GM23248 (cell line): ENCODE results near the gene ADAMTS7. TPM values are rescaled to one million over a fixed set of nuclear protein-coding genes. Genes with fewer than 3 reads are reported as not detected.
"Not testable (repeated sequence)": the region's sequence is repeated elsewhere in the genome, so short reads cannot be mapped to it uniquely, and the experiment has no call there.

Experiments
- DNase-seq: peaks from one replicate; pipeline ENCODE4 v3.0.0-alpha.2; 2015
- H2AFZ ChIP-seq: fragments of 200-600 bp; sonication (generic); 2 replicates; pipeline ENCODE4 v1.6.1; 2016; ENCODE audit warnings: antibody characterized with exemption
- H3F3A ChIP-seq: fragments of 200-600 bp; sonication (generic); 2 replicates; pipeline ENCODE4 v1.6.1; 2016; ENCODE audit warnings: mild to moderate bottlenecking, antibody characterized with exemption, mixed run types; ENCODE audit not compliant: insufficient read depth
- H3K27ac ChIP-seq: fragments of 200-600 bp; sonication (generic); 2 replicates; pipeline ENCODE4 v1.5.1; 2016; ENCODE audit warnings: mild to moderate bottlenecking
- H3K27me3 ChIP-seq: fragments of 200-600 bp; sonication (generic); replicated peaks from 2 replicates; pipeline ENCODE4 v1.6.1; 2016; ENCODE audit warnings: mild to moderate bottlenecking; ENCODE audit not compliant: insufficient read depth
- H3K36me3 ChIP-seq: fragments of 200-600 bp; sonication (generic); 2 replicates; pipeline ENCODE4 v1.6.1; 2016; ENCODE audit warnings: low read depth, mild to moderate bottlenecking
- H3K4me1 ChIP-seq: fragments of 200-600 bp; sonication (generic); 2 replicates; pipeline ENCODE4 v1.6.1; 2016; ENCODE audit warnings: mild to moderate bottlenecking; ENCODE audit not compliant: insufficient read depth
- H3K4me2 ChIP-seq: fragments of 200-600 bp; sonication (generic); one replicate; pipeline ENCODE4 v1.6.1; 2016; ENCODE audit warnings: mild to moderate bottlenecking; ENCODE audit not compliant: unreplicated experiment
- H3K4me3 ChIP-seq: fragments of 200-600 bp; sonication (generic); 2 replicates; pipeline ENCODE4 v1.5.1; 2016; ENCODE audit warnings: mild to moderate bottlenecking
- H3K79me2 ChIP-seq: fragments of 200-600 bp; sonication (generic); 2 replicates; pipeline ENCODE4 v1.6.1; 2016; ENCODE audit warnings: mild to moderate bottlenecking; ENCODE audit not compliant: insufficient read depth
- H3K9ac ChIP-seq: fragments of 200-600 bp; sonication (generic); 2 replicates; pipeline ENCODE4 v1.6.1; 2016; ENCODE audit warnings: mild to moderate bottlenecking
- H3K9me2 ChIP-seq: fragments of 200-600 bp; sonication (generic); 2 replicates; pipeline ENCODE4 v1.6.1; 2016; ENCODE audit warnings: mixed run types, mild to moderate bottlenecking, moderate library complexity; ENCODE audit not compliant: insufficient read depth
- H3K9me3 ChIP-seq: fragments of 200-600 bp; sonication (generic); one replicate; pipeline ENCODE4 v1.6.1; 2017; ENCODE audit warnings: low read depth
- H4K20me1 ChIP-seq: fragments of 200-600 bp; sonication (generic); 2 replicates; pipeline ENCODE4 v1.6.0; 2016; ENCODE audit not compliant: insufficient read depth
- EZH2 ChIP-seq: fragments of 200-600 bp; sonication (generic); IDR thresholded peaks from 2 replicates; pipeline ENCODE4 v1.6.1; 2018; ENCODE audit warnings: antibody characterized with exemption, mild to moderate bottlenecking; ENCODE audit not compliant: insufficient read depth, poor library complexity, severe bottlenecking
- EZH2phosphoT487 ChIP-seq: fragments of 200-600 bp; sonication (generic); IDR thresholded peaks from 2 replicates; pipeline ENCODE4 v1.6.1; 2018; ENCODE audit warnings: antibody characterized with exemption, moderate library complexity, mild to moderate bottlenecking, low read depth; ENCODE audit not compliant: insufficient read depth
- WGBS, 2 experiments: methylation state at CpG; one replicate each; pipeline ENCODE4 v1.1.6; 2015 to 2017; ENCODE audit warnings: low lambda C conversion rate in 2 of 2, low coverage in 1 of 2; ENCODE audit errors: missing lambda C conversion rate in 2 of 2; 5-methylcytosine and 5-hydroxymethylcytosine counted together
- in situ Hi-C: fragments of 300-500 bp; cut with MboI; formaldehyde crosslinking; loops from 2 replicates; pipeline ENCODE4 v1.15.0; 2020
- polyA plus RNA-seq: library from polyadenylated mRNA; unstranded; fragments of >200 nt; fragmentation: Nextera tagmentation; extraction: Ambion mirVana; gene quantifications from 2 replicates; pipeline ENCODE4 v1.2.1, GENCODE V29; 2016
- total RNA-seq: library from RNA; depleted of rRNA; stranded (reverse); fragments of >200 nt; shearing (Covaris generic); gene quantifications from 2 replicates; pipeline ENCODE4 v1.2.3, GENCODE V29; 2014

ADAMTS7 gene
- total and polyA plus RNA-seq, 2 experiments from 2014 or later = 0.89 to 2.4 TPM

- Histone ChIP-seq H3K9me3 (no peaks in the 10 kb centered on the region), H3K79me2 (no peaks in the 10 kb centered on the region), H3F3A (no peaks in the 10 kb centered on the region), H2AFZ (no peak overlapping the region), H3K4me1 (no peaks in the 10 kb centered on the region), H3K27me3 (peaks cover 11% of the 10 kb centered on the region; the same call in 1 of the 2 replicates), H3K9me2 (no peaks in the 10 kb centered on the region), H3K4me3 (no peak overlapping the region), H3K36me3 (no peaks in the 10 kb centered on the region), H3K4me2 (no peak overlapping the region), H3K27ac (no peak overlapping the region), H4K20me1 (no peaks in the 10 kb centered on the region), H3K9ac (no peak overlapping the region)
- 89% methylated on average over 7 to 9 of the region's 9 CpGs for WGBS, 2 experiments
- DNase-seq = no peak
- in situ Hi-C loops = no loop called here
- no peak for TF ChIP-seq EZH2phosphoT487
- no peak for TF ChIP-seq EZH2
These were observed 72.1 kb downstream of the ADAMTS7 start for GRCh38 chr15:78739206-78739605.

GRCh38 chr15:78737931-78738558 is 73.2 kb downstream of the ADAMTS7 start:
- H4K20me1 ChIP-seq, H3K4me1 ChIP-seq, in situ Hi-C loops, H3K27ac ChIP-seq, H3K4me3 ChIP-seq, H3K9me3 ChIP-seq, H3K4me2 ChIP-seq, H2AFZ ChIP-seq, H3K36me3 ChIP-seq, H3K79me2 ChIP-seq, H3F3A ChIP-seq, H3K9ac ChIP-seq, H3K9me2 ChIP-seq: not testable (repeated sequence)
- 67% methylated on average over 10 to 11 of the region's 11 CpGs for WGBS, 2 experiments
- H3K27me3 ChIP-seq = peaks cover 11% of the 10 kb centered on the region; the same call in 1 of the 2 replicates
- DNase-seq = peak; percentile 47

DNA sequence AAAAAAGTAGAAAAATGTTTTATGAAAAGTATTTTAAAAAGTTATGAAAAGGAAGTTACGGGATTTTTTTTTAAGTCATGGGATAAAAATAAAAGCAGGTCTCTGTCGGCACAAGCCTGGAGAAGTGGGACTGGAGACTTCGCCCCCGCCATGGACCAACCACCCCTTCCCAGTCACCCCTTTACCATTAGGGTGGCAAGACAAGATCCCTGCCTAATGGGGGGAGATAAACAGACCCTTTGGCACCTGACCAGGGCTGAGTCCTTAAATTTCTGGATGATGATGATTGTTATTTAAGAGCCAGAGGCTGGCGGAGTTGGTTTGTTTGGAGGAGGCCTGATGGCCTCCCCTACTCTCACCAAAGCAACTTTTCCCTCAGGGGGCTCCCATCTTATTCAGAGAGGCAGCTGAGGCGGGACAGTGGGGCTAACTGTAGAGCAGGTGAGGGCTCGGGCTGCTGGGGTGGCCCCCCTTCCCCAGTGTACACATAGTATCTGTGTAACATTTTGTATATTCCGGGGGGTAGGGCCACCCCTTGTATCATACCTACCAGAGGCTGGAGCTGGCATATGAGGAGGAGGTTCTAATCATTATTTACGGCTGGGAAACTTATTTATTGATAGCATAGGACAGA is 74.0 kb downstream of the ADAMTS7 start:
- no peak for DNase-seq
- peaks cover 11% of the 10 kb centered on the region; the same call in 1 of the 2 replicates for H3K27me3 ChIP-seq
- WGBS, 2 experiments = 57% methylated on average over 9 of the region's 9 CpGs
- H3K36me3 ChIP-seq = no peaks in the 10 kb centered on the region
- no peaks in the 10 kb centered on the region for H3K4me1 ChIP-seq
- H3K4me3 ChIP-seq = no peak overlapping the region
- H3K9me3 ChIP-seq = no peaks in the 10 kb centered on the region
- no peaks in the 10 kb centered on the region for H3K79me2 ChIP-seq
- no peaks in the 10 kb centered on the region for H4K20me1 ChIP-seq
- in situ Hi-C loops = no loop called here
- no peaks in the 10 kb centered on the region for H3F3A ChIP-seq
- H3K27ac ChIP-seq = no peak overlapping the region
- no peaks in the 10 kb centered on the region for H3K9me2 ChIP-seq
- no peak overlapping the region for H2AFZ ChIP-seq
- H3K4me2 ChIP-seq = no peak overlapping the region
- TF ChIP-seq EZH2phosphoT487 (no peak), EZH2 (no peak)
- H3K9ac ChIP-seq = no peak overlapping the region

DNA sequence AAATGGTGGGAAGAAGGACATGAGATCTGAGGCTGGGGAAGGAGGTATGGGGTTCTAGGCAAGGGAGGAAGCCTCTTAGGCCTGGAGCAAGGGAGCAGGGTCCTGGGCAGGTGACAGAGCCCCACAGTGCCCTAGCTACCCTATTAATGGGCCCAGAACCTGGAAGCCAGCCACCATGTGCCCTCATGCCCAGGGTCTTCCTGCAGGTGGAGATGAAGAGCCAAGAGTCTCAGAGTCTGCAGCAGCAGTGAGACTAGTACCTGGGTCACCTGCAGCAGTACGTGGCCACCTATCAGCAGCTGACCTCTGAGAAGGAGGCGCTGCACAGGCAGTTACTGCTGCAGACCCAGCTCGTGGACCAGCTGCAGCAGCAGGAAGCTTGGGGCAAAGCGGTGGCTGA is 75.0 kb downstream of the ADAMTS7 start:
- H3K9me2 ChIP-seq, H4K20me1 ChIP-seq, in situ Hi-C loops, H3K27me3 ChIP-seq, H3K79me2 ChIP-seq, H3K27ac ChIP-seq, H3K36me3 ChIP-seq, H3K4me2 ChIP-seq, H3K9ac ChIP-seq, H2AFZ ChIP-seq, H3K4me3 ChIP-seq, H3F3A ChIP-seq, DNase-seq, H3K4me1 ChIP-seq, H3K9me3 ChIP-seq: not testable (repeated sequence)
- WGBS, 2 experiments = 63 to 82% methylated on average over 4 of the region's 4 CpGs
